Erythroblast (primary cell): Measurements from ENCODE around the gene FOXD4.
"Not testable (repeated sequence)": the region's sequence is repeated elsewhere in the genome, so short reads cannot be mapped to it uniquely, and the experiment has no call there.

Experiments
- GATA1 ChIP-seq: IDR thresholded peaks from 2 replicates; pipeline ENCODE4 v1.6.1; 2011; ENCODE audit warnings: low read depth, mild to moderate bottlenecking, control low read depth, low read length, moderate library complexity
- POLR2A ChIP-seq: IDR thresholded peaks from 2 replicates; pipeline ENCODE4 v1.6.1; 2011; ENCODE audit warnings: mild to moderate bottlenecking, low read length

DNA sequence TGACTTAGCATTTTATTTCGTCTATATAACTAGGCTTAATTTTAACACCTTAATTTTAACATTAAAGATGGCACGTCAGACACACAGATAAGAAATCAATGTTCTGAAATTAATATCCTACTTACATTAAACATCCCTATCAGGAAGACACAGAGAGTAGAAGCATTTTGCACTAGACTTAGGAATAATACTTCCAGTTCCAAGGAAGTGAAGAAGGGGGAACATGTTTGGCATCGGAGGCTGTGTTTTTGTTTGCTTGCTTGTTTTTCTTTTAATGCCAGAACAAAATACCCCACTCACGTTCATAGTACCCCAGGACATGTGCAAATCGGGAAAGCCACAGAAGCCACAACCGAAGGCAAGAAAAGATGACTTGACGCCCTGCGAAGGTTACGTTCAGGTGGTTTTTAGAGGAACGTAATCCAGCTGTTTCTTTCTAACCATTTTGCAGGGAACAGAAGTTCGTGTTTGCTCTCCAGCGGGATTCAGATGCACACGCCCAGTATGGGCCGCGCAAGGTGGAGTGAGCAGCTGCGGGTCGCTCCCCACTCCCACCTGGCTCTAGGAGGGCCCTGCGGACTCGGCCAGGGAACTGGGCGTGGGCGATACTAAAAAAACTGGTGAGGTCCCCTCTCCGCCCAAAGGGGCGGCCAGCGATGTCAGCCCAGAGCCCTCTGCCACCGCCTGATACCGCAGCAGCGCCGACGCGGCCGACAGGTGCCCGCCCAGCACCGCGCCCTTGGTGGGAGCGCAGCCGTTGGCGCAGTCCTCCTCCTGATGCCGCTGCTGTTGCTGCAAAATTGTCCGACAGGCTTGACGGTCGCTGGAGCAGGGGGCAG, 1.8 kb downstream of the FOXD4 start:
- TF ChIP-seq POLR2A, GATA1: not testable (repeated sequence)
